Measurements from ENCODE around the gene TGOLN2.
"Not testable (repeated sequence)": the region's sequence is repeated elsewhere in the genome, so short reads cannot be mapped to it uniquely, and the experiment has no call there.

TGOLN2 gene

GRCh38 chr2:85340034-85340892 lies 12.5 kb upstream of the TGOLN2 start:
- DNase-seq, result no peak

- no peak for DNase-seq
These were observed 7.1 kb upstream of the TGOLN2 start for GRCh38 chr2:85334928-85335327.

DNA sequence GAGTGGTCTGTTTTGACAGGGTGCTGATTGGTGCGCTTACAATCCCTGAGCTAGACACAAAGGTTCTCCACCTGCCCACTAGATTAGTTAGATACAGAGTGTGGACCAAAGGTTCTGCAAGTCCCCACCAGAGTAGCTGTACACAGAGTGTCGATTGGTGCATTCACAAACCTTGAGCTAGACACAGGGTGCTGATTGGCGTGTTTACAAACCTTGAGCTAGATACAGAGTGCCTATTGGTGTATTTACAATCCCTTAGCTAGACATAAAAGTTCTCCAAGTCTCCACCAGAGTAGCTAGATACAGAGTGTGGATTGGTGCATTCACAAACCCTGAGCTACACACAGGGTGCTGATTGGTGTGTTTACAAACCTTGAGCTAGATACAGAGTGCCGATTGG lies 6.1 kb upstream of the TGOLN2 start:
- DNase-seq, result not testable (repeated sequence)

- DNase-seq, result peak in 1 of 2 experiments; percentile 47
These were observed 3.2 kb upstream of the TGOLN2 start for GRCh38 chr2:85330839-85331636.

- DNase-seq, result not testable (repeated sequence)
These were observed 1.9 kb upstream of the TGOLN2 start for GRCh38 chr2:85329701-85330100.

- DNase-seq, result no peak
These were observed 1.4 kb upstream of the TGOLN2 start for GRCh38 chr2:85329181-85329651.

DNA sequence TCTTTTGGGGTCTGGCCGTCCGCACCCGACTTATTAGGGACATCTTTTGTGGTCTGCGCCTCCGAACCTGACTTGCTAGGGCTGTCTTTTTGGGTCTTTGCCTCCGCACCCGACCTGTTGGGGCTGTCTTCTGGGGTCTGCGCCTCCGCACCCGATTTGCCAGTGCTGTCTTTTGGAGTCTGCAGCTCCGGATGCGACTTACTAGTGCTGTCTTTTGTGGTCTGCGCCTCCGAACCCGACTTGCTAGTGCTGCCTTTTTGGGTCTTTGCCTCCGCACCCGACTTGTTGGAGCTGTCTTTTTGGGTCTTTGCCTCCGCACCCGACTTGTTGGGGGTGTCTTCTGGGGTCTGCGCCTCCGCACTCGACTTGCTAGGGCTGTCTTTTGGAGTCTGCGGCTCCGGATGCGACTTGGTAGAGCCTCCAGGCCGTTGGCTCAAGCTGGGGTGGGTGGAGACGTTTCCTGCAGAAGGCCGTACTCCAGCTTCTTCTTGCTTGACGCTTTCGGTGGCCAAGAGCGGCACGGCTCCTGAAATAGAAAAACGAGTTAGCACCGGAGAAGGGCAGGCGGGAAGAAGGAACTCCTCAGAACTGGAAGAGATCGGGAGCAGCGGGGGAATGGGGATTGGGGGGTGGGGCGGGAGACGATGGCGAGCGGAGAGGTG lies 498 bp downstream of the TGOLN2 start:
- DNase-seq, result peak in 1 of 2 experiments; percentile 74

GRCh38 chr2:85326406-85327159 lies 1.2 kb downstream of the TGOLN2 start:
- peak; percentile 69 to 70 for DNase-seq

DNA sequence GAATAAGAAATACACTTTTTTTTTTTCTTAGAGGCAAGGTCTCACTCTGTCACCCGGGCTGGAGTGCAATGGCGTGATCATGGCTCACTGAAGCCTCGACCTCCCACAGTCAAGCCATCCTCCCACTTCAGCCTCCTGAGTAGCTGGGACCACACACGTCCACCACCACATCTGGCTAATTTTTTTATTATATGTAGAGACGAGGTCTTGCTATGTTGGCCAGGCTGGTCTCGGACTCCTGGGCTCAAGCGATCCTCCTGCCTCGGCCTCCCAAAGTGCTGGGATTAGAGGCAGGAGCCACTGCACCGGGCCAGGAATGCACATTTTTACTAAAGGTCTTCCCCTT lies 2.4 kb downstream of the TGOLN2 start:
- no peak for DNase-seq

GRCh38 chr2:85324639-85325465 lies 2.9 kb downstream of the TGOLN2 start:
- DNase-seq, result no peak

- not testable (repeated sequence) for DNase-seq
These were observed 3.8 kb downstream of the TGOLN2 start for GRCh38 chr2:85323988-85324367.

DNA sequence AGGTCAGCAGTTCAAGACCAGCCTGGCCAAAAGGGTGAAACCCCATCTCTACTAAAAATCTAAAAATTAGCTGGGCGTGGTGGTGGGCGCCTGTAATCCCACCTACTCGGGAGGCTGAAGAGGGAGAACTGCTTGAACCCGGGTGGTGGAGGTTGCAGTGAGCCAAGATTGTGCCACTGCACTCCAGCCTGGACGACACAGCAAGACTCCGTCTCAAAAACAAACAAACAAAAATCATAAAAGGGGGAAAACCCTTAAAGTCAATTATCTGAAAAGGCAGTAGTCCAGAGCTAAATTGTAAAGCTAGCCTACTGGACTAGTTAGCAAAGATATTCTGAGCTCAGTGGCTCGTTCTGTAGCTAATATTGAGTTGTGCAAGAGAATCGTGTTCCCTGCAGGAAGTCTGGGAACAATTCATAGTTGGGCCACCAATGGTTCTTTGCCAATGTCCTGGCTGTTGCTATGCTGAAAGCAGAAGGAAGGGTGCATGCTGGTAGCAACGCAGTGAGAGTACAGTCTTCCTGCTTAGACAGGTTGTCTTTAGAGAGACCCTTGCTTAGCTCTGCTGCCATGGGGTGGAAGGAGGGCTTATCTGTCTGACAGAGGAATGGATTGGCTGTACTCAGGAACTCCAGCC lies 4.3 kb downstream of the TGOLN2 start:
- DNase-seq, result no peak

GRCh38 chr2:85319796-85320195 lies 8.0 kb downstream of the TGOLN2 start:
- no peak for DNase-seq

DNA sequence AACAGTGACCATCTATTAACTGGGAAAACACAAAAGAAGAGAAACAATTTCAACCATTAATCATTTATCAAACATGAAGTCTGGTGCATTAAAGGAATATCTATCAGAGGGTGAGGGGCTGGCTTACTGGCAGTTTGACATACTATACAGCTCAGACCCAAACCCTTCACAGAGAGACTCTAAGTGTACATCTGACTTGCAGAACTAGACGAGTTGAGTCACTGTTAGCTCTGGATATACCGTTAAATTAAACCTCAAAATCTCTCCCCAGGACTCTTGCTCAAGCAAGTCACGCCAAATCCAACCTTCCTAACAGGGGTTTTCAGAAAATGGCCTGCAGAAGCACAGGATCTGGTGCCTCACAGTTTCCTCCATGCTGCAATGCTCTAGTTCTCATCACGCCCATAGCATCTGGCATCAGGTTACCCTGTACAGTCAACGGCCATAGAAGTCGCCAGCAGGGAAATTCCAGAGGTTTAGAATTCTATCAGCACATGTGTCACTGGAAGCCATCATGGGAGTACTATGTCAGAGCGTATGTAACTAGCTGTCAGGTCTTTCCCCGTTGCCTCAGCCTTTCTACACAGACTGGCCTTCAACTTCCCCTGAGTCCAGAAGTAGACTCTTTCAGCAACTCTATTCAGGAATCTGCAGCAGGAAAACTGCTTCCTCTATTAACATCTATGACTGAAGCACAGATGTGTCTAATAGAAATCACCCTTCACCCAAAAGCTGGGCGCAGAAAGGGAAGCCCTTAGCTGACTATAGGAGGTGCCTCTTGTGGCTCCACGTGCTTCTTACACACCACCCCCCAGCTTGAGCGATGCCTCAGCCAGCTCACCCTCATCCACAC lies 9.3 kb downstream of the TGOLN2 start:
- DNase-seq, result peak; percentile 52 to 54

GRCh38 chr2:85315921-85316320 lies 11.9 kb downstream of the TGOLN2 start:
- not testable (repeated sequence) for DNase-seq

GRCh38 chr2:85314884-85315242 lies 12.9 kb downstream of the TGOLN2 start:
- no peak for DNase-seq

DNA sequence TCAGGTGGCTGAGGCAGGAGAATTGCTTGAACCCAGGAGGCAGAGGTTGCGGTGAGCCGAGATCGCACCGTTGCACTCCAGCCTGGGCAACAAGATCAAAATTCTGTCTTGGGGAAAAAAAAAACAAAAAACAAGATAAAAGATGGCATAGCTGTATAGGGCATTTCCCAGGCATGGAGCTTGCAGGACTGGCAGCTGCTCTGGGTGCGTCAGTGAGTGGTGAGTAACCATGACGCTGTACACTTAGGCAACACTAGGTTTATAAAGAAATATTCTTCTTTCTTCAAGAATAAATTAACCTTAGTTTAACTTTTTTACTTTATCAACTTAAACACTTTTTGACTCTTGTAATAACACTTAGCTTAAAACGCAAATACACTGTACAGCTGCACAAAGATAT lies 15.4 kb downstream of the TGOLN2 start:
- DNase-seq, result no peak

GRCh38 chr2:85310330-85310729 lies 17.5 kb downstream of the TGOLN2 start:
- DNase-seq, result no peak

GRCh38 chr2:85309699-85310321 lies 18.0 kb downstream of the TGOLN2 start:
- no peak for DNase-seq

Data from activated T-cell treated with anti-CD3 and anti-CD28 coated beads, Interleukin-2, amount 50 U/mL, for 48 hours (primary cell).